Astrocyte of the hippocampus (primary cell): ENCODE measurements around the gene XXYLT1.
"Not testable (repeated sequence)": the region's sequence is repeated elsewhere in the genome, so short reads cannot be mapped to it uniquely, and the experiment has no call there.

Source experiments
- DNase-seq: peaks from one replicate; pipeline ENCODE4 v3.0.0; 2011; ENCODE audit warnings: low read depth, low spot score

Gene XXYLT1

GRCh38 chr3:195043607-195044339 lies 227.2 kb downstream of the XXYLT1 start:
- DNase-seq: no peak

- DNase-seq: no peak
Observed at GRCh38 chr3:195042743-195043606, 228.0 kb downstream of the XXYLT1 start.

- DNase-seq: no peak
Observed at GRCh38 chr3:195041871-195042742, 228.9 kb downstream of the XXYLT1 start.

GRCh38 chr3:195040773-195041520 lies 230.0 kb downstream of the XXYLT1 start:
- DNase-seq: peak; percentile 71

- DNase-seq: no peak
Observed at GRCh38 chr3:195040094-195040493, 230.9 kb downstream of the XXYLT1 start.

- DNase-seq: no peak
Observed at GRCh38 chr3:195039180-195039843, 231.6 kb downstream of the XXYLT1 start.

- no peak for DNase-seq
Observed at GRCh38 chr3:195038161-195038560, 232.8 kb downstream of the XXYLT1 start.

GRCh38 chr3:195037586-195037985 lies 233.4 kb downstream of the XXYLT1 start:
- not testable (repeated sequence) for DNase-seq

- no peak for DNase-seq
Observed at GRCh38 chr3:195036974-195037373, 234.0 kb downstream of the XXYLT1 start.

GRCh38 chr3:195036574-195036973 lies 234.4 kb downstream of the XXYLT1 start:
- DNase-seq: no peak

GRCh38 chr3:195036203-195036505 lies 234.8 kb downstream of the XXYLT1 start:
- DNase-seq: no peak

GRCh38 chr3:195035345-195036202 lies 235.4 kb downstream of the XXYLT1 start:
- no peak for DNase-seq

GRCh38 chr3:195034541-195034940 lies 236.4 kb downstream of the XXYLT1 start:
- DNase-seq: no peak

- no peak for DNase-seq
Observed at GRCh38 chr3:195034101-195034500, 236.9 kb downstream of the XXYLT1 start.

GRCh38 chr3:195033531-195034091 lies 237.3 kb downstream of the XXYLT1 start:
- DNase-seq: peak; percentile 53

GRCh38 chr3:195032955-195033354 lies 238.0 kb downstream of the XXYLT1 start:
- DNase-seq: no peak

GRCh38 chr3:195032106-195032759 lies 238.7 kb downstream of the XXYLT1 start:
- DNase-seq: no peak

- no peak for DNase-seq
Observed at GRCh38 chr3:195031574-195032003, 239.4 kb downstream of the XXYLT1 start.

- DNase-seq: peak; percentile 19
Observed at GRCh38 chr3:195030791-195031321, 240.1 kb downstream of the XXYLT1 start.
